ENCODE results near the gene SHISA9.

SHISA9 gene

DNA sequence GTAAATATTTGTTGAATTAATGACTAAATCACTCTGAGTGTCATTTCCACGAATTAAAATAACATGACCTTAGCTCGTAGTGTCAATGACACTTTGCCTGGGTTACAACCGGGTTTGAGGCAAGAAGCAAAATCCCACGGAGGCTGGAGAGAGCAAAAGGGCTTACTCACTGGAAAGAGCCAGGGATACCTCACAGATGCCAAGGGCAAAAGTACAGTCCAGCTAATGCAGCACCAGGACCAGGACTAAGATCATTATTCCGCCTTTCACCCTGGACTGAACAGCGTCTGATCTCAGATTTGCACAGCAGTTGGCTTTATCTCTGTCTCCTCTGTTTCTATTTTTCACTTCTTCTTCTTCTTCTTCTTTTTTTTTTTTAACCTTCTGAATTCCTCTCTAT, 175.5 kb downstream of the SHISA9 start:
- DNase-seq: no peak
- ATAC-seq: no peak

DNA sequence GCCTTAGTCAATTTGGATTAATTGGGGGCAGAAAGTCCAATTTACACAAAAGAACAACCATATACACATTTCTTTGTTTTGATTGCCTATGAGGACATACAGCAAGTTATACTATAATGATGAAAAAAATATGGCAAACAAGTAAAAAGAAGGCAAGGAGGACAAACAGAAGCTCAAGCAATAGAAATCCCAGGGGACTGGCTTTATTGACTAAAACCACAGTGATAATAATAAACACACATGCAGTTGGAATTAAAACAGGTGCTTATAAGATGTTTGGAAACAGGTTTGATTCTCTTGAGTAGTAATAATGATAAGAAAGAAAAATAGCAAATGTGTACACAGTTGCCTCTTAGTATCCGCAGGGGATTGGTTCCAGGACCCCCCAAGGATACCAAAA, 176.4 kb downstream of the SHISA9 start:
- DNase-seq: no peak

DNA sequence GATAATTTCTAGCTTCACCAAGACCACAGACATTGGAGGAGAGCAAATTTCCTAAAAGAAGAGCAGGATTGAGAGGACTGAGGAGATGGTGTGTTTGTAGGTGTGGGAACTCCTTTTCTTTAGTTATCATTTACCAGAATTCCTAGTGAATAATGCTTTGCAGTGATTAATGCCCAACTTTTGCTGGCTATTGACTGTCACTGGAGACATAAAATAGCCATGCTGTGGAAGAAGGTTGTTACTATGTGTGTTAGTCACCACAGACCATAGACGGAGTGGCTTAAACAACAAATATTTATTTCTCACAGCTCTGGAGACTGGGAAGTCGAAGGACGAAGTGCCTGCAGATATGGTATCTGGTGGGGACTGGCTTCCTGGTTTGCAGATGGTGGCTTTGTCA, 179.1 kb downstream of the SHISA9 start:
- ATAC-seq: no peak
- DNase-seq: no peak

More for the DNA sequence above, 176.4 kb downstream of the SHISA9 start:
- no peak for ATAC-seq

- ATAC-seq: no peak
- DNase-seq: no peak
These were observed 180.5 kb downstream of the SHISA9 start for GRCh38 chr16:13081825-13082331.

DNA sequence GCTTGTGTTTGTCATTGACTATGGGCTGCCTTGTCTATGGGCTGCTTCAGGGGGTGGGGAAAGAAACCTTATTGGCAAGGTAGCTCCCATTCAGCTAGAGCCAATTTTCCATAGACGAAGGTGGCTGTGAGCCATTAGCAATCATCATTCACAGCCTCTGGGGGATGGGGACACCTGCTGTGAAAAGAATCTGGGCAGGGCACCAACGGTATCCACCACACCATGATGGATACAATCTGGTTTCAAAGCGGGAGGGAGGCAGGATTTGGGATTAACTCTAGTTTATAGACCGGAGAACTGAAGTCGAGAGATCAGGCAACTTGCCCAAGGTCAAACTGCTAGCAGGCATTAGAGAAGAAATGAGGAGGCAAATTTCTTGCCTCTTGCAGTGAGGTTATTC, 182.3 kb downstream of the SHISA9 start:
- ATAC-seq (no peak), DNase-seq (no peak)

- DNase-seq (no peak), ATAC-seq (no peak)
These were observed 182.9 kb downstream of the SHISA9 start for GRCh38 chr16:13084331-13084730.

GRCh38 chr16:13093661-13094060, 192.3 kb downstream of the SHISA9 start:
- DNase-seq: no peak
- ATAC-seq: no peak

DNA sequence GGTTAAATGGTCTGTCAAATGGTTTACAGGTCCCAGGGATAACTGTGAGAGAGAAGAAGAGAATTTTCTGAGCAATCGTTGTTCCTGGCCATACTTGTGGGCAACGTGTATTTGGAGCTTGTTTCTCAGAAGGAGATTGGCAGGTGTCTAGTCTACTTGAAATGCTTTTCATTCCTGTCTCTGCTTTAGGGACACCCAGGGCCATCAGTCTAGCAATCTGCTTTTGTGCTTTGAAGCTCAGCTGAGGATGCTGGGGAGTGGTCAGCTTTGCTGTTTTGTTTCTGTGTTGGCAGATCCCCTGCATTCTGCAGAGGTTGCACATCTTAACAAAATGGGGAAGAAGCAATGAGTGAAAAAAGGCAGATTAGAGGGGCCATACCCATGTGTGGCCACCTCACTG, 193.7 kb downstream of the SHISA9 start:
- no peak for ATAC-seq
- no peak for DNase-seq

DNA sequence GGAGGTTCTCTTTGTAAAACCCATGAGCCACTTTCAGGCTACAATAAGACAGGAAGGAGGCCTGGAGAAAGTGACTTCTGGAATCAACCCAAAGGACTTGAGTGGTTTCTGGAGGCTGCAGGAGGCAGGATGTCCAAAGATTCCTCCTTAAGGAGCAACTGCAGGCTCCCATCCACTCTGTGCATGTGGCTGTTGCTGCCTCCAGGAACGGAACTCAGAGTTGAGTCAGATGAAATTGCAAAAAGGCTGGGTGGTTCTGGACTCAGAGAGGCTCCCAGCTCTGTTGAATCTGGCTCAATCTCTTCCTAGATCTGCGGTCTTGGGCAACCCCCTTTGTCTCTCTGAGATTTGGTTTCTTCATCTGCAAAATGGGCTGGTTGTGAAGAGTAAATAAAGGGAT, 197.1 kb downstream of the SHISA9 start:
- ATAC-seq: no peak
- no peak for DNase-seq

DNA sequence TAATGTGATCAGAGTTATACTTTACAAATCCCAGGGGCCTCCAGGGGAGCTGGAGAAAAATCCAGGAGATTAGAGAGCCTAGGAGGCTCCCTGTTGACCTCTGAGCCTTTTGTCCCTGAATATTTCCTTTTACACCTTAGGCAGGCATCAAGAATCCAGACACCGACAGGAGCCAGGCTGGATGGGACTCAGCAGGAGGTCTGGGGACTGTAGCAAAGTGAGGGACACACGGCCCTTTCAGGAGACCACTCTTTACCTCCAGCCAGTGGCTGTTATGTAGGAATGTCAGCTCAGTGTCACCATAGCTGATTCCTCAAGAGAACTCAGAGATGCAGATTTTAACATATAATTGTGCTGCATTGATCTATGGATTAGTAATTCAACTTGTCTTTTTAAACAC, 198.4 kb downstream of the SHISA9 start:
- ATAC-seq (no peak), DNase-seq (no peak)

- DNase-seq: no peak
- ATAC-seq: no peak
These were observed 199.6 kb downstream of the SHISA9 start for GRCh38 chr16:13100970-13101369.

GRCh38 chr16:13101828-13102227, 200.4 kb downstream of the SHISA9 start:
- no peak for DNase-seq
- no peak for ATAC-seq

DNA sequence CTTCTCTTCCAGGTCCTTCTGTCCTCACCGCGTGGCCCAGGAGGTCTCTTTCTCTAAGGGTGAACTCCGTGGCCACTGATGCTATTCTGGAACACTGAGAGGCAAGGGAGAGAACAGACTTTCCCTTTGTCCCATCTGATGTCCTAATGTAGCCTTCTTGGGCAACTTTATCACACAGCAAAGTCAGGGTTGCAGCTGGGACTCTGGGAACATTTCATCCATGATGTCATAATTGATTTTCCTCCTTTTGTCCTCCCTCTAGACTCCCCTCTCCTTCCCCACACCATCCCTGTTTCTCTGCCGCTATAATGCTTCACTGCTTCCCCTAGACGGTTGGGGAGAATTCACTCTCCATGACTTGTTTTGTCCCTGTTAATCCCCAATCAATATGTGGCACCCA, 201.0 kb downstream of the SHISA9 start:
- ATAC-seq (no peak), DNase-seq (no peak)

- ATAC-seq (no peak), DNase-seq (no peak)
These were observed 202.6 kb downstream of the SHISA9 start for GRCh38 chr16:13103831-13104530.

DNA sequence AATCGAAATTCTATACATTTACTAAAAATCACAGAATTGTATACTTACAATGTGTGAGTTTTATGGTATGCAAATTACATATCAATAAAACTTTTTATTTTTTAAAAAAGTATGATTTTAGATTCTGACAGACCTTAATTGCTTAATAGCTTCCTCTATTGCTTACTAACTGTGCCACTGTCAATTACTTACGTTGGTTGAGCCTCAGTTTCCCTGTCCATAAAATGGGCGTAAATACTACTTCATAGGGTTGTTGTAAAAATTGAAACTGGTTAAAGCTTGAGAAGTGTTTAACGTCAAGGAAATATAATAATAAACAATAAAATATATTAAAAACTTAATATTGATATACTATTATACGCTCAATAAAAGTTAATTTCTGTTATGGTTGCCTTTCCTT, 203.4 kb downstream of the SHISA9 start:
- no peak for ATAC-seq
- no peak for DNase-seq

DNA sequence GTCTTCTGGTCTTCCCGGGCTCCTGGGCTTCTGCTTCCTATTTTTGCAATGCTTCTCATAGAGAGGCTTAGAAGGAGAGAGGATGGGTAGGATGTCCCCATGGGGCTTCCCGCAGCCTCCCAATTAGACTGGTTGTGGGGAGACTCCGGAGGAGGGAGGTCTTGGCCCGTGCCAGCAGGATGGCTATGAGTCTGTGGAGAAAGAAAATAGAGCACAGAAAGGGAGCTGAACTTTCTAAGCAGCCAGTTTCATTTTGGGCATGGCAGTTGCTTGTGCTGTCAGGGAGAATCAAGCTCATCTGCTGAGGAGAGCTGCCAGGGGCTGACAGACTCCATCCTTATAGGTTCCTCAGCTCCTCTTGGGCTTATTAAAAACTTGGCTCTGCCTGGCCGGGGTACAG, 204.0 kb downstream of the SHISA9 start:
- DNase-seq: no peak
- ATAC-seq: no peak

GRCh38 chr16:13106464-13106863, 205.1 kb downstream of the SHISA9 start:
- DNase-seq (no peak), ATAC-seq (no peak)

DNA sequence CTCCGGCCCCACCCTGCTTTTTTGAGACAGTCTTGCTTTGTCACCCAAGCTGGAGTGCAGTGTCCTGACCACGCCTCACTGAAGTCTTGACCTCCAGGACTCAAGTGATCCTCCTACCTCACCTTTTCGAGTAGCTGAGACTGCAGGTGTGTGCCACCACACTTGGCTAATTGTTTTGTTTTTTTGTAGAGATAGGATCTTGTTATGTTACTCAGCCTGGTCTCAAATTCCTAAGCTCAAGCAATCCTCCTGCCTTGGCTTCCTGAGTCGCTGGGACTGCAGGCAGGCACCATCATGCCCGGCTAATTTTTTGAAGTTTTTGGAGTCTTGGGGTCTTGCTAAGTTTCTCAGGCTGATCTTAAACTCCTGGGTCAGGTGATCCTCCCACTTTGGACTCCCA, 206.7 kb downstream of the SHISA9 start:
- ATAC-seq (no peak), DNase-seq (no peak)

- ATAC-seq (no peak), DNase-seq (no peak)
These were observed 207.8 kb downstream of the SHISA9 start for GRCh38 chr16:13109171-13109570.

- DNase-seq: no peak
- no peak for ATAC-seq
These were observed 208.9 kb downstream of the SHISA9 start for GRCh38 chr16:13110124-13110796.

DNA sequence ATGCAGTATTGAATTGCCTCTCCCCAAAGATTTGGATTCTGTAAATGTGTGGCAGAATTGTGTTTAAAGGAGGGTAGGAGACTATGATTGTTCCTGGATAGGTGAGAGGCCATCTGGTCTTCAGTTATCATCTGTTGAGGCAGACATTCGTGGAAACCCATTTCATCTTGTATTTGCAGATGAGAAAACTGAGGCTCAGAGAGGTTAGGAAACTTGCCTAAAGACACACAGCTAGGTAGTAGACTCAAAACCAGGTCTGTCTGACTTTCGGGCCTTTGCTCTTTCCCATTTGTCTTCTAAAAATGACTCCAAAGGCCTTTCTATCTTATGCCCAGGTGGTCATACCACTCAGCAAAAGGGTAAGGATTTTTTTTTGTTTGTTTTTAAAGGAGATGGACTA, 210.3 kb downstream of the SHISA9 start:
- no peak for ATAC-seq
- DNase-seq: no peak

DNA sequence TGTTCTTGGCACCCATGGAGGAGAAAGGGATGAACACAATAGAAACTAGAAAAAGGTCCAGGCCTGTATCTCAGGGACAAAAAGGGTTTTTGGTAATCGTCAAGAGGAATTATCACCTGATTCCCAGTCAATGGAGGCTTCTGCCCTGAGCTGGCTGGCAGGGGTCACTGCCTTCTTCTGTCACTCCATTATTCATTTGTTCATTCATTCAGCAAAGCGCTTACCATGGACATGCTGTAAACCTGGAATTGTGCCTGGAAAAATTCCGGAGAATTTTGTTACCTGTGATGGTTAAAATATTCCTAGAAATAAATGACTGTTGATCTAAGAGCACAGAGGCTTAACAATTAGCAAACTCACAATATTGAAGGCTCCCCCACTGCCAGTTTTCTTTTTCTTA, 212.3 kb downstream of the SHISA9 start:
- ATAC-seq (no peak), DNase-seq (no peak)

- no peak for DNase-seq
These were observed 216.7 kb downstream of the SHISA9 start for GRCh38 chr16:13118091-13118490.

GRCh38 chr16:13120091-13120490, 218.7 kb downstream of the SHISA9 start:
- DNase-seq (no peak), ATAC-seq (no peak)

More at GRCh38 chr16:13118091-13118490, 216.7 kb downstream of the SHISA9 start:
- no peak for ATAC-seq

All from stimulated activated naive CD8-positive, alpha-beta T cell treated with anti-CD3 and anti-CD28 coated beads, Interleukin-15, Interleukin-2, amounts not matched to agents 100 U/mL and 50 U/mL, for 24 hours (primary cell).